MCF 10A (cell line): ENCODE measurements around the gene DNAJC16. TPM values are rescaled to one million over a fixed set of nuclear protein-coding genes. Genes with fewer than 3 reads are reported as not detected.
A peak's percentile ranks its signal among the peaks of the same experiment; 100 is the strongest.

Experiments
- BruUV-seq: library from RNA; stranded (reverse); fragments of 400-500 nt; replicated peaks from 2 replicates; lab custom pipeline; 2021; lab: Mats Ljungman, UMichigan
- CTCF ChIA-PET: fragments of 300-600 bp; sonication (Branson Sonifier 250); formaldehyde crosslinking; extraction: SDS; loops from one replicate; lab custom pipeline; 2021; ENCODE audit warnings: antibody characterized with exemption, inconsistent platforms; lab: Yijun Ruan, JAX
- POLR2A ChIA-PET: fragments of 300-600, 350-650 bp; sonication (Branson Sonifier 250); formaldehyde crosslinking; extraction: SDS; loops from one replicate; lab custom pipeline; 2020; ENCODE audit warnings: antibody characterized with exemption, inconsistent platforms; lab: Yijun Ruan, JAX
- DNase-seq: peaks from one replicate; pipeline ENCODE4 v3.0.0-alpha.2; 2018; ENCODE audit not compliant: unreplicated experiment
- H3K27ac Mint-ChIP-seq: one replicate; pipeline ENCODE4 v1.8.0; 2022; ENCODE audit warnings: mild to moderate bottlenecking, low read depth, mixed read lengths; ENCODE audit not compliant: unreplicated experiment
- H3K27me3 Mint-ChIP-seq: one replicate; pipeline ENCODE4 v1.8.0; 2022; ENCODE audit warnings: mixed read lengths; ENCODE audit not compliant: insufficient read depth, unreplicated experiment
- H3K36me3 Mint-ChIP-seq: one replicate; pipeline ENCODE4 v1.8.0; 2022; ENCODE audit warnings: mild to moderate bottlenecking, moderate library complexity, mixed read lengths; ENCODE audit not compliant: insufficient read depth, unreplicated experiment
- H3K4me1 Mint-ChIP-seq: one replicate; pipeline ENCODE4 v1.8.0; 2022; ENCODE audit warnings: mixed read lengths; ENCODE audit not compliant: insufficient read depth, unreplicated experiment
- H3K4me3 Mint-ChIP-seq: one replicate; pipeline ENCODE4 v1.8.0; 2022; ENCODE audit warnings: mild to moderate bottlenecking, moderate library complexity, mixed read lengths; ENCODE audit not compliant: unreplicated experiment
- H3K9me3 Mint-ChIP-seq: one replicate; pipeline ENCODE4 v1.8.0; 2022; ENCODE audit warnings: mixed read lengths; ENCODE audit not compliant: unreplicated experiment
- intact Hi-C: fragments of 100-400 bp; cut with micrococcal nuclease; formaldehyde crosslinking; loops from 2 replicates; pipeline ENCODE4 v1.14.1; 2022
- total RNA-seq: library from RNA; stranded (reverse); gene quantifications from 2 replicates; pipeline ENCODE4 v1.2.3, GENCODE V29; 2022
- TF ChIP-seq, protein P1 (sequence below): fragments of 200-600 bp; IDR thresholded peaks from one replicate; pipeline ENCODE4 v1.8.0; 2022; ENCODE audit warnings: antibody characterized with exemption, mild to moderate bottlenecking; ENCODE audit not compliant: unreplicated experiment

Gene DNAJC16
- total RNA-seq, 1 experiment from 2014 or later, result 17.2 TPM

DNA sequence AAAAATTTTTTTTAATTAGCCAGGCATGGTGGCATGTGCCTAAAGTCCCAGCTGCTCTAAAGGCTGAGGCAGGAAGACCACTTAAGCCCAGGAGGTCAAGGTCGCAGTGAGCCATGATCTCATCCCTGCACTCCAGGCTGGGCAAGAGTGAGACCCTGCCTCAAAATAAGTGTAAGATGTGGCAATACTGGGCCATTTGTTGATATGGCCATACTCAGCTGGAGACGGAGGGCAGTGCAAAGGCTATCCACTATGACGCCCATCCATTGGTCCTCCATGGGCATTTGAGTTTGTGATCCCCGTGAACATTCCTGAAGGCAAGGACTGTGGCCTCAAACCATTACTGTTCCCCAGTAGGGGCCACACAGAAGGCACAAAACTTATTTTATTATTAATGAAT is 4.1 kb upstream of the DNAJC16 start:
- POLR2A ChIA-PET, result no interaction called here
- CTCF ChIA-PET, result no interaction called here
- Mint-ChIP-seq H3K4me1 (peaks cover 10% of the 10 kb centered on the region), H3K36me3 (peaks cover 10% of the 10 kb centered on the region), H3K4me3 (no peak overlapping the region), H3K27ac (no peak overlapping the region), H3K27me3 (no peaks in the 10 kb centered on the region), H3K9me3 (no peaks in the 10 kb centered on the region)
- intact Hi-C loops, result no loop called here
- no TSS peak for BruUV-seq
- TF ChIP-seq, protein P1, sequence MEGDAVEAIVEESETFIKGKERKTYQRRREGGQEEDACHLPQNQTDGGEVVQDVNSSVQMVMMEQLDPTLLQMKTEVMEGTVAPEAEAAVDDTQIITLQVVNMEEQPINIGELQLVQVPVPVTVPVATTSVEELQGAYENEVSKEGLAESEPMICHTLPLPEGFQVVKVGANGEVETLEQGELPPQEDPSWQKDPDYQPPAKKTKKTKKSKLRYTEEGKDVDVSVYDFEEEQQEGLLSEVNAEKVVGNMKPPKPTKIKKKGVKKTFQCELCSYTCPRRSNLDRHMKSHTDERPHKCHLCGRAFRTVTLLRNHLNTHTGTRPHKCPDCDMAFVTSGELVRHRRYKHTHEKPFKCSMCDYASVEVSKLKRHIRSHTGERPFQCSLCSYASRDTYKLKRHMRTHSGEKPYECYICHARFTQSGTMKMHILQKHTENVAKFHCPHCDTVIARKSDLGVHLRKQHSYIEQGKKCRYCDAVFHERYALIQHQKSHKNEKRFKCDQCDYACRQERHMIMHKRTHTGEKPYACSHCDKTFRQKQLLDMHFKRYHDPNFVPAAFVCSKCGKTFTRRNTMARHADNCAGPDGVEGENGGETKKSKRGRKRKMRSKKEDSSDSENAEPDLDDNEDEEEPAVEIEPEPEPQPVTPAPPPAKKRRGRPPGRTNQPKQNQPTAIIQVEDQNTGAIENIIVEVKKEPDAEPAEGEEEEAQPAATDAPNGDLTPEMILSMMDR, result no peak
- DNase-seq, result no peak

DNA sequence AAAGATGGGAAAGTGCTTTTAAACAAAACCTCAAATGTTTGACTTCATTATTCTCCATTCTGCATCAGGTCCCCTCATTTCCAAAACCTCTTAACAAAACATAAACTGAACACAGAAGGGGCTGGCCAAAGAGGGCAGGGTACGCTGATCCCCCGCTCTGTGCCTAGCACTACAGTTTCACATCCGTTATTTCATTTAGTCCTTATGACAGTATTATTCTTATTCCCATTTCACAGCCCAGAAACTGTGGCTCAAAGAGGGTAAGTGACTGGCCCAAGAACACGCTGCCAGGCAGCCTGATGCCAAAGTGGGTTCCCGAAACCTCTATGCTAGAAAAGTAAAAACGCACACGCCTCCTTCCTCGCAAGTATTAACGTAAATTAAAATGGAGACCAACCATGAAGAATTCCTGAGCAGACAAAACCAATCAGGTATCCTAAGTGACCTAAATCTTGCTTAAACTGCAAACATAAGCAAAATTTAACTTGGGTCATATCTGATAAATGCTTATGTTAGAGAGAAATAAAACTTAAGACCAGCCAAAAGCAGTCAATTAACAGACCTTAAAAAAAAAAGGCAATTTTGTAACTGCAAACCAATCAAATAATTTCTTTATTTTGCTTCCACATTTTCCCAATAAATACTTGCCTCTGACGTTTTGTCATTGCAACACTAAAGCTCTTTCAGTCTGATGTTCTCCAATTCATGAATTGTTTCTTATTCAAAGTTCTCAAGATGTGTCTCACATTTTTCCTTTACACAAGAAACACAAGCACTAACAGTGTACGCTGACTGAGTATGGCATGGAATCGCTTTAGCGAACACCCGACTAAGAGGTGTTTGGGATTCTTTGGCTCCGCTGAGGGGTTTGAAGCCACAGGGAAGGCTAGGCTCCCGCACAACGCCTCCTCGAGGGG is 3.3 kb upstream of the DNAJC16 start:
- TF ChIP-seq, protein P1, result no peak
- intact Hi-C loops, result no loop called here
- H3K4me3 Mint-ChIP-seq, result peak overlapping the region; percentile 92

DNA sequence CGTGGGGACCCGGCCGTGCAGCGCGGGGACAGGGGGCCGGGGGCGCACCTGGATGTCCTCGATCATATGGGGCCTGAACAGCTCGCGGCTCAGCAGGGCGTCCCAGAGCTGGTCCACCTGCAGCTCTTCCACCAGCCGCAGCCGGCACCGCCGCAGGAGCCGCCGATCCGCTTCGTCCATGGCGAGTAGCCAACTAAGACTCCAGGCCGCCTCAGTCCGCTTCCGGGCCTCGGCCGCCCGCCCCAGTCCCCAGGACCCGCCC is 2.7 kb upstream of the DNAJC16 start, which contains the start of gene CASP9:
CASP9 (minus strand) TSS at position 195 of the 262 bp plus-strand sequence; CDS start at position 180, 15 bp downstream.
- no peaks in the 10 kb centered on the region for H3K27me3 Mint-ChIP-seq
- peaks cover 8% of the 10 kb centered on the region for H3K36me3 Mint-ChIP-seq
- TF ChIP-seq, protein P1, result no peak
- H3K27ac Mint-ChIP-seq, result peak within 1 kb of the TSS; percentile 100
- ChIA-PET POLR2A (interaction anchor here (0.6 to 1.0 kb wide), 3 partner anchors 23 to 847 kb away, joined by 3 to 4 read pairs (median 4); no protein-coding TSS in a partner anchor), CTCF (interaction anchor here (0.9 to 1.0 kb wide), 2 partner anchors 200 to 268 kb away, joined by 4 to 7 read pairs; no protein-coding TSS in a partner anchor)
- peak within 1 kb of the TSS; percentile 92 for H3K4me3 Mint-ChIP-seq
- DNase-seq, result no peak
- no peaks in the 10 kb centered on the region for H3K9me3 Mint-ChIP-seq
- BruUV-seq, result no TSS peak
- H3K4me1 Mint-ChIP-seq, result peaks cover 16% of the 10 kb centered on the region
- intact Hi-C loops, result no loop called here

More for the DNA sequence above, 3.3 kb upstream of the DNAJC16 start:
- Mint-ChIP-seq H3K9me3 (no peaks in the 10 kb centered on the region), H3K27me3 (no peaks in the 10 kb centered on the region), H3K4me1 (peaks cover 16% of the 10 kb centered on the region), H3K27ac (peak overlapping the region; percentile 100), H3K36me3 (peaks cover 7% of the 10 kb centered on the region)
- no peak for DNase-seq
- CTCF ChIA-PET, result interaction anchor here (0.9 to 1.0 kb wide), 2 partner anchors 199 to 269 kb away, joined by 4 to 7 read pairs; no protein-coding TSS in a partner anchor
- POLR2A ChIA-PET, result interaction anchor here (0.6 to 1.0 kb wide), 3 partner anchors 22 to 848 kb away, joined by 3 to 4 read pairs (median 4); no protein-coding TSS in a partner anchor
- BruUV-seq, result TSS peak; percentile 50

DNA sequence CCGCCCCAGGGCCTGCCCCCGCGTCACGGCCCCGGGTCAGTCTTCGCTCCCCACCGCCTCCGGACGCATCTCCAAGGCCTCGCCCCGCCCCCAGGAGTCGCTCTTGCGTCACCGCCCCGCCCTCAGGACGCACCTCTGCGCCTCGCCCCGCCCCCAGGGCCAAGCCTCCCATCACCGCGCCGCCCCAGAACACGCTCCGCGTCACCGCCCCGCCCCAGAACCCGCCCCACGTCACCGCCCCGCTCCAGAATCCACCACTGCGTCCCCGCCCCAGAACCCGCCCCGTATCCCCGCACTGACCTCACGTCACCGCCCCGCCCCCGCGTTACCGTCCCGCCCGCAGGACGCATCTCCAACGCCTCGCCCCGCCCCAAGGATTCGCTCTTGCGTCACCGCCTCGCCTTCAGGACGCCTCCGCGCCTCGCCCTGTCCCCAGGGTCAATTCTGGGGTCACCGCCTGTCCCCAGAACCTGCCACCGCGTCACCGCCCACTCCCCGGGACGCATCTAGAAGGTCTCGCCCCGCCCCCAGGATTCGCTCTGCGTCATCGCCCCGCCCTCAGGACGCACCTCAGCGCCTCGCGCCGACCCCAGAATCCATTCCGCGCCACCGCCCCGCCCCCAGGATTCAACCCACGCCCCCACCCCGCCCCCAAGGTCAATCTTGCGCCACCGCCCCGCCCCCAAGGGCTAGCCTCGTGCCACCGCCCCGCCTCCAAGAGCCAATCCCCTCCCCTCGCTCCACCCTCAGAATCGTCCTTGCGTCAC is 2.2 kb upstream of the DNAJC16 start:
- CTCF ChIA-PET, result interaction anchor here (0.9 kb wide), 1 partner anchor 200 kb away, joined by 4 read pairs; no protein-coding TSS in a partner anchor
- peak; percentile 96 for DNase-seq
- TF ChIP-seq, protein P1, result no peak
- POLR2A ChIA-PET, result interaction anchor here (3.4 kb wide), 1 partner anchor 93 kb away, joined by 36 read pairs; the partner anchor contains the start of gene DDI2
- no TSS peak for BruUV-seq
- Mint-ChIP-seq H3K9me3 (no peaks in the 10 kb centered on the region), H3K4me1 (peaks cover 16% of the 10 kb centered on the region), H3K36me3 (peaks cover 13% of the 10 kb centered on the region), H3K27ac (peak overlapping the region; percentile 100), H3K27me3 (no peaks in the 10 kb centered on the region), H3K4me3 (peak overlapping the region; percentile 92)
- intact Hi-C loops, result no loop called here
